Stimulated activated CD8-positive, alpha-beta memory T cell treated with anti-CD3 and anti-CD28 coated beads, Interleukin-4, amount 100 ng/mL, for 48 hours (primary cell): ENCODE data around the gene ABHD11.
A peak's percentile ranks its signal among the peaks of the same experiment; 100 is the strongest.
"Not testable (repeated sequence)": the region's sequence is repeated elsewhere in the genome, so short reads cannot be mapped to it uniquely, and the experiment has no call there.

Experiments used
- DNase-seq: peaks from one replicate; pipeline ENCODE4 v3.0.0-alpha.2; 2020

ABHD11 gene

GRCh38 chr7:73742753-73743641 lies 4.4 kb upstream of the ABHD11 start:
- no peak for DNase-seq

GRCh38 chr7:73742338-73742752 lies 3.7 kb upstream of the ABHD11 start:
- no peak for DNase-seq

- no peak for DNase-seq
These were observed 3.0 kb upstream of the ABHD11 start for GRCh38 chr7:73741600-73741999.

GRCh38 chr7:73740771-73741170 lies 2.2 kb upstream of the ABHD11 start:
- DNase-seq, result no peak

- DNase-seq, result no peak
These were observed 1.6 kb upstream of the ABHD11 start for GRCh38 chr7:73740212-73740611.

- no peak for DNase-seq
These were observed 775 bp upstream of the ABHD11 start for GRCh38 chr7:73739387-73739767.

GRCh38 chr7:73738220-73738611 lies 386 bp downstream of the ABHD11 start:
- peak; percentile 78 for DNase-seq

GRCh38 chr7:73737491-73738219 lies 947 bp downstream of the ABHD11 start:
- no peak for DNase-seq

- DNase-seq, result no peak
These were observed 1.7 kb downstream of the ABHD11 start for GRCh38 chr7:73736885-73737284.

GRCh38 chr7:73735528-73735905 lies 3.1 kb downstream of the ABHD11 start:
- no peak for DNase-seq

GRCh38 chr7:73734619-73735527 lies 3.7 kb downstream of the ABHD11 start:
- peak; percentile 87 for DNase-seq

- no peak for DNase-seq
These were observed 6.2 kb downstream of the ABHD11 start for GRCh38 chr7:73732397-73732796.

- DNase-seq, result no peak
These were observed 8.1 kb downstream of the ABHD11 start for GRCh38 chr7:73730485-73730884.

GRCh38 chr7:73728551-73728950 lies 10.1 kb downstream of the ABHD11 start:
- DNase-seq, result no peak

GRCh38 chr7:73727952-73728351 lies 10.7 kb downstream of the ABHD11 start:
- no peak for DNase-seq

- no peak for DNase-seq
These were observed 12.5 kb downstream of the ABHD11 start for GRCh38 chr7:73726083-73726466.

- no peak for DNase-seq
These were observed 14.8 kb downstream of the ABHD11 start for GRCh38 chr7:73723813-73724212.

- no peak for DNase-seq
These were observed 15.8 kb downstream of the ABHD11 start for GRCh38 chr7:73722785-73723184.

- not testable (repeated sequence) for DNase-seq
These were observed 16.4 kb downstream of the ABHD11 start for GRCh38 chr7:73722182-73722581.

- DNase-seq, result no peak
These were observed 17.2 kb downstream of the ABHD11 start for GRCh38 chr7:73721377-73721817.

- not testable (repeated sequence) for DNase-seq
These were observed 18.2 kb downstream of the ABHD11 start for GRCh38 chr7:73720443-73720842.

GRCh38 chr7:73719806-73720169 lies 18.8 kb downstream of the ABHD11 start:
- no peak for DNase-seq
